ENCODE measurements around the gene EMC10.

DNA sequence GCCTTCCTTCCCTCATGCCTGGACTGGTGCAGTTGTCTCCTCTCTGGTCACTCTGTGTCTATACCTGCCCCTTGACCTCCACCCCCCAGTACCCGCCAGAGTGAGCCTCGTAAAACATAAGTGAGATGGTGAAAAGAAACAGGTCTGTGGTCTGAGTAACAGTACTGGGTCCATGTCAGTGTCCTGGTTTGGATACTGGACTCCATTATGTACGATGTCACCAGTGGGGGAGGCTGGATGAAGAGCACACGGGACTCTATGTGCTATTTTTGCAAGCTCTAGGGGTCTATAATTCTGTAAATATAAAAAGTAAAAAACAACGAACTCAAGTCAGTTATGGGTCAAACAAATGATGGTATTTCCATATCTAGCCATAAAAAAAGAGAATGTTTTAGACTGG is 29.3 kb upstream of the EMC10 start:
- TF ChIP-seq EZH2 (optimal IDR thresholded peaks at IDR 0.05; ENCODE audit: low read depth, low read length): no peak
- TF ChIP-seq, protein P1, sequence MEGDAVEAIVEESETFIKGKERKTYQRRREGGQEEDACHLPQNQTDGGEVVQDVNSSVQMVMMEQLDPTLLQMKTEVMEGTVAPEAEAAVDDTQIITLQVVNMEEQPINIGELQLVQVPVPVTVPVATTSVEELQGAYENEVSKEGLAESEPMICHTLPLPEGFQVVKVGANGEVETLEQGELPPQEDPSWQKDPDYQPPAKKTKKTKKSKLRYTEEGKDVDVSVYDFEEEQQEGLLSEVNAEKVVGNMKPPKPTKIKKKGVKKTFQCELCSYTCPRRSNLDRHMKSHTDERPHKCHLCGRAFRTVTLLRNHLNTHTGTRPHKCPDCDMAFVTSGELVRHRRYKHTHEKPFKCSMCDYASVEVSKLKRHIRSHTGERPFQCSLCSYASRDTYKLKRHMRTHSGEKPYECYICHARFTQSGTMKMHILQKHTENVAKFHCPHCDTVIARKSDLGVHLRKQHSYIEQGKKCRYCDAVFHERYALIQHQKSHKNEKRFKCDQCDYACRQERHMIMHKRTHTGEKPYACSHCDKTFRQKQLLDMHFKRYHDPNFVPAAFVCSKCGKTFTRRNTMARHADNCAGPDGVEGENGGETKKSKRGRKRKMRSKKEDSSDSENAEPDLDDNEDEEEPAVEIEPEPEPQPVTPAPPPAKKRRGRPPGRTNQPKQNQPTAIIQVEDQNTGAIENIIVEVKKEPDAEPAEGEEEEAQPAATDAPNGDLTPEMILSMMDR (IDR thresholded peaks at IDR 0.05; ENCODE audit: low read length): no peak
